NCI-H2196 treated with DMSO at 0.1 percent for 48 hours (cell line): ENCODE measurements around the gene PECR.
A peak's percentile ranks its signal among the peaks of the same experiment; 100 is the strongest.
"Not testable (repeated sequence)": the region's sequence is repeated elsewhere in the genome, so short reads cannot be mapped to it uniquely, and the experiment has no call there.

ENCODE experiments used
- DNase-seq: peaks from one replicate; lab custom pipeline; 2025; ENCODE audit not compliant: unreplicated experiment; lab: John Stamatoyannopoulos, UW

PECR gene

DNA sequence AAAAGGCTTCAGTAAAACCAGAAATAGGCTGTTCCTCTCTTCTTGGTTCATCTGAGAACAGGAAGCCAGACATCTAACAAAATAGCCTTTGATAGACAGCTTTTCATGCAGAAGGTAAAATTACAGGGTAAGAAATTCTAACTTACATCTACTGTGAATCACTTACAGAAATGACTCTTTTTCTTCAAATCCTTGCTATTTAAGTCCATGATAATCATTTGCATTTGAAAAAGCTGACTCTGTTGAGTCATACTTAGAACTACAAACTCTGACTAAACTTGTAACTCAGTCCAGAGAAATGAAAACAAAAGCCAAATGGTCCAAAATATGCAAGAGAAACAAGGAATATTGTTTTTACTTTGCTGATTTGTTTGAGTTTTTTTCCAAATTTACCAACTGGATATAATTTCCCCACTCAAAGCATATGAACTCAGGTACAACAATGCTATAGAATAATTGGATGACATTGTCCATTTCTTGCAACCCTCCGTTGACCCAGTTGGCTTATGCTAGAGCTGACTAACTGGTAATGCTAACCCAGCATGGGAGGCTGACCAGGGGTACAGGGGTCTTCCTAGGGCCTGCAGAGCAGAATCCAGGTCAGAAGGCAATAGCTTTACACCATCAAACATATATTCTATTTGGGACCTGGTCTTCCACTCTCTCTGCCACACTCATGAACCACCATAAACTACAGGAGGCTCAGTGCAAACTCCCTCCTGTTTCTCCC is 49.5 kb downstream of the PECR start:
- no peak for DNase-seq

DNA sequence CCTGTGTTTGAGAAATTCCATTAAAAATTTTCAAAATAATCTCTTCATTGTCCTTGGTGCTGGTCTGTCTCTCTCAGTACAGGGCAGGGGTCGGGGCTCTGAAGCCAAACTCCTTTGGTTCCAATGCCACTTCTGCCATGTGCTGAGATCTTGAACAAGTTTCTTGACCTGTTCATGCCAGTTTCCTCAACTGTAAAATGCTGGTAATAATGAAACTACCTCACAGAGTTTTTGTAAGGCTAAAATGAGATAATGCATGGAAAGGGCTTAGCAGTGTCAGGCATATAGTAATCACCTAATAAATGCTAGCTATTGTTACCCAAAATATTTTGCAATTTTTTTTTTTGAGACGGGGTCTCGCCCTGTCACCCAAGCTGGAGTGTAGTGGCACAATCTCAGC is 51.4 kb downstream of the PECR start:
- no peak for DNase-seq

DNA sequence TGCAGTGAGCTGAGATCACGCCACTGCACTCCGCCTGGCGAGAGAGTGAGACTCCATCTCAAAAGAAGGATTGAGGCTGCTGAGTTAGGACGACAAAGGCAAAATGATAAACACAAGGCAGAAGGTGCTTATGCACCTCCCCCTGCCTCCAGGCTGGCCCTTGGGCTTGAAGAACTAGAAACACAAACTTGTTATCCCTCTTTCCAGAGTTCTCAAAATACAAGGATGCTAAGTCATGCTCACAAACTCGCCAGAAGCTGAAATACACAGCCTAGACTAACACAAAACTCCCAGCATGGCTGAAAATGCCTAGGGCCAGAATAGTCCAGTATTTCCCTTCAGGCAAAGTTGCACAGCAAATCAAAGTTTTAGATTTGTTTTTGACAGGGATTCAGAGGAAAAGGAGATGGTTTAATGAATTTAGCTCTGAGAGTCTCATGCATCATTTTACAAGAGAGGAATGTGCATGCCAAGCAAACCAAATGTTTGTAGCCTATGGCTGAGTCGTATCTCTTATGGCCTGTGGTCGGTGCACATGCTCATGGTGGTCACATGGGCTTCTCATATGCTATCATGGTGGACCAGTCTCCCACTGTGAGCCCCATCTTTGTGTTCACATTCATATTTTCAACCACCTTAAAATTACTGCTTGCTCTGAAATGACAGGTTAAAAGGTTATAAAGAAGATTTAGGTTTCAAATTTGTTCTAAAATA is 52.0 kb downstream of the PECR start:
- DNase-seq: no peak

DNA sequence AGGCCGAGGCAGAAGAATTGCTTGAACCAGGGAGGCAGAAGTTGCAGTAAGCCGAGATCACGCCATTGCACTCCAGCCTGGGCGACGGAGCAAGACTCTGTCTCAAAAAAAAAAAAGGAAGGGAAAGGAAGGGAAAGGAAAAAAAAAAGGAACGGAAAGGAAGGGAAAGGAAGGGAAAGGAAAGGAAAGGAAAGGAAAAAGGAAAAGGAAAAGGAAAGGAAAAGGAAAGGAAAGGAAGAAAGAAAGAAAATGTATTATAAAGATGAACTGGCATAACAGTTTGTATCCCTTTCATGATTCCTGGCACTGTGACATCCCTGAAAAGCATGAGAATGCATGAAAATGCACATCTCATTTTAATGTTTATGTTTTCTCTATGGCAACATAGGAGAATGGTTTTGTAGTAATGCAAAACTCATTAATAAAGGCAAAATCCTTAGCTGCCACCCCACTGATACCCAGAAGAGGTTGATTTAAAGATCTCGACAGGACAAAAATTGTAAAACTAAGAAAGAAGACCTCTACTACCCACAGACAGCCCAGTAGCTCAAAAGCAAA is 56.8 kb downstream of the PECR start:
- no peak for DNase-seq

DNA sequence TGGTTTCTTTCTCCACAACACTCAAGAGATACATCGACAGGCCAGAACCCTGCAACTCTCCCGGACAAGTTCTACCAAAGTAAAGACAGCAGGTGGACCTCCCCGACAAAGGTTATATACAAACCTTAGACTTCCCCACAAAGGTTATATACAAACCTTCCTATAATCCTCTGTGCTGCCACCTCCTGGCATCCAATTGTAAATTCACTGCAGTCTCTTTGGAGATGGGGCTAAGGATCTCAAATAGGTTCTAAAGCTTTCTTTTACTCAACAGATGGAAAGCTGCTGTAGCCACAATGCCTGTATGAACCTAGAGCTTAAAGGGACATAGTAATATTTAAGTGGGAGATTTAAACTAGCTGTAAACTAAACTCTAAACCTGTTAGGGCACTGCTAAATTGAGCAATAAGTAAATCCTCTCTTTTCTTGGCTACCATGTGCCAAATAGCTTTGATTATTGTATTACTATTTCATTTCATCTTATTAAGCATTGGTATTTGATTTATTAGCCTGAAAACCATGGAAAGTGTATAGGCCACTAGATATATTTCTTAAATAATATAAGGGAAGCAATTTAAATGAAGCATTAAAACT is 58.5 kb downstream of the PECR start:
- no peak for DNase-seq

DNA sequence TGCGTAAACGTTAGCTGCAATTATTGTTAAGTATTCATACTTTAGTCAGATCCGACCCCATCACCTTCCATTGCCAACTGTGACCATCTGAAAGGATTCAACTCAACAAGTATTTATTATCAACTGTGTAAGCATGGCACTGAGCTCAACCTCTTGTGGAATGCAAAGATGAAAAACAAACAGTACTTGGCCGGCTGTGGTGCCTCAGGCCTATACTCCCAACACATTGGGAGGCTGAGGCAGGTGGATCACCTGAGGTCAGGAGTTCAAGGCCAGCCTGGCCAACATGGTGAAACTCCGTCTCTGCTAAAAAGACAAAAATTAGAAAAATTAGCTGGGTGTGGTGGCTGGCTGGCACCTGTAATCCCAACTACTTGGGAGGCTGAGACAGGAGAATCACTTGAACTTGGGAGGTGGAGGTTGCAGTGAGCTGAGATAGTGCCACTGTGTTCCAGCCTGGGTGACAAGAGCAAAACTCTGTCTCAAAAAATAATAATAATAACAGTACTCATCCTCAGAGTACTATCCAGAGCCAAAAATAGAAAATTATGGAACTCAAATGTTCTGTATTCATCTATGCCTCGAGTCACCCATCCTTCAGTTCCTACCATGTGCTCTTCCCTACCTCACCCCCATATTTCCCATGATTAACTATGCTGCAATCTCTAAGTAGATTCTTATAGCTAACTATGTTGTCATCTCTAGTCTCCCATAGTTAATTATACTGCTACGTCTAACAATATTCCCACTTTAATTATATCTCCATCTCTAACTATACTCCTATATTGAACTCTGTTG is 59.6 kb downstream of the PECR start:
- DNase-seq: no peak

DNA sequence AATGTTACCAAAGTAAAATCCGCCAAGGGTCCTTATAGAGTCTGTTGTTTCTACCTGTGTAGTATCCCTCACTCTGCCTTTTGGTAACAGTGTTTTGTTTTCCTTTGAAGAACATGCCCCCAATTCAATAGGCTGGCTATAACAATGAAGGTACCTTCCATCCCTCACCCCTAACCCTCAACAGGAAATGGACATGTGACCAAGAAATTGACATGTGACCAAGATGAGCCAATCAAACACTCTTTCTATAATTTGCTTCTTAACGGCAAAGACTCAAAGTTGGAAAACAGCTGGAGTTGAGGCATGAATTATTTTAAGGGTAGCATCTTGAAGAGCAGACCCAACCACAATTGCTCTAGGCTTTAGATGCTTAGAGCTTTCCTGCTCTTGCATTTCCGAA is 62.9 kb downstream of the PECR start:
- DNase-seq: no peak

DNA sequence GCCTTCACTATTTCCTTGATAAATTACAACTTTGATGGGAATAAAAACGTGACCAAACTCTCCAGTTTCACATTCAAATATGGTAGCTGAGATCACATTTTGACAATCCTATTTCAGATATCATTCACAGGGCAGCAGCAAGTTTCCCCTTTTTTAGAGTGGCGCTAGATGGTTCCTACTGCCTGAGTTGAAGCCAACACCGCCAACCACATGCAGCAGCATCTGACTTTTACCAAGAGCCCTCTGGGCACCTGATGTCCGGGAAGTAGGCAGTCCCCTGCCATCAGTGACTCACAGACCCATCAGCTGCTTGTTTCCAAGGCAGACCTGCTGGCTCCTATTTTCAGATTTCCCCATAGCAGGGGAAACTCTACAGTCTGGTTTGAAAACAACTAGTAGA is 64.2 kb downstream of the PECR start:
- DNase-seq: no peak

DNA sequence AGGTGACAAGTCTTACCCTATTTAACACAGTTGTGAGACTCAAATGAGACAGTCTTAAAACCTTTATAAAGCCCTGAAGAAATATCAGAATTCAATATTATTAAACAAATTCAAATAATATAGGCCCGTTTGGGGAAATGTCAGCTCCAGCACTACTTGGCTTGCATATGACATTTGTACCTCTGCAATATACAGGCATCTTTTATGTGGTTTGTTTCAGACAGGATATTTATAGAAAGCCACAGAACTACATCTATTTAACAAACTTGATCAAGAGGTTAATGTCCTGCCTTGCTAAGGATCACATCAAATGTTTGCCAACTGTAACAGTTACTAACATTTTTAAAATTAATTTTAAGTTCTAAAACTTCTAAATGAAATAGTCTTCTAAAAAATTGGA is 65.0 kb downstream of the PECR start:
- DNase-seq: no peak

DNA sequence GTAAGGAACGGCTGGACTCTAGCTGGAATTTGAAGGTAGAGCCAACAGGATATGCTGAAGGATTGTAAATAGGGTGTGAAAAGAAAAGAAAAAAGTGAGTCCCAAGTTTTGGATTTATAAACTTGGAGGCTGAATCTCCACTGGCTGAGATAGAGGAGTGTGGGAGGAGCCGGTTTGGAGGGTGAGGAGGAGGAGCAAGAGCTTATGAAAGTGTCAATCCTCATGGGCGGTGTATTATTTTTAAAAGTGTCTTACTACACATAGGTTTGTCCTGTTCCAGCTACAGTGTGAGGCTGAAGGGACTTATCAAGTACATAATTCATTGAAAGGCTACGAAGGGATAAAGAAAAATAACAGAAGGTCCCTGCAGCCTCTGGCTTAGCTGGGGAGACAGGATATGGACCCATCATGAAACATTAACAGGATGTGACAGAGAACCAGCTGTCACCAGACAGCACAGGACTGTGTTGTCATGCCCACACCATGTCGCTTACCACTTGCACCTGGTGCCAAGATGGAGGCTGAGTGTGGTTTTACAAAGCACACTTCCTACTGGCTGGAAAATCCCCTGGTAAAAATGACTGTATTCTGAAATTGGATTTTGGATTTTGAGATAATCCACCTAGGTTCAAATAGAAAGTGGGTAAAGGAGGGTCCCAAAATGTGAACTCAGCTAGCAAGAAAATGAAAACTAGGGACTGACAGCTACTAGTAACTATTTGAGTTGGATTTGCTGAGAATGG is 65.7 kb downstream of the PECR start:
- peak; percentile 16 for DNase-seq

DNA sequence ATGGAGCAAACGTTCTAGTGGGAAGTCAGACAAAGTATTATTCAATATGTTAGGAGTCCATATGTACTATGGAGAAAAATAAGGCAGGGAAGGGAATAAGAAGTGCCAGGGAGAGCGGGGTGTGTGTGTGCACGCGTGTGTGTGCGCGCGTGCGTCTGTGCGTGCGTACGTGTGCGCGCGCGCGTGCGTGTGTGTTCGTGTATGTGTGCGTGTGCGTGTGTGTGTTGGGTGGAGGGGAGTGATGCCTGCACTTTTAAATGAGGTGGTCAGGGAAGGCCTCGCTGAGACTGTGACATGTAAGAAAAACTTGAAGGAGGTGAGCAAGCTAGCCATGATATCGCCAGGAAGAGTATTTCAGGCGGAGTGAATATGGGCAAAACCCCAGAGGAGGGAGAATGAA is 66.6 kb downstream of the PECR start:
- DNase-seq: no peak

DNA sequence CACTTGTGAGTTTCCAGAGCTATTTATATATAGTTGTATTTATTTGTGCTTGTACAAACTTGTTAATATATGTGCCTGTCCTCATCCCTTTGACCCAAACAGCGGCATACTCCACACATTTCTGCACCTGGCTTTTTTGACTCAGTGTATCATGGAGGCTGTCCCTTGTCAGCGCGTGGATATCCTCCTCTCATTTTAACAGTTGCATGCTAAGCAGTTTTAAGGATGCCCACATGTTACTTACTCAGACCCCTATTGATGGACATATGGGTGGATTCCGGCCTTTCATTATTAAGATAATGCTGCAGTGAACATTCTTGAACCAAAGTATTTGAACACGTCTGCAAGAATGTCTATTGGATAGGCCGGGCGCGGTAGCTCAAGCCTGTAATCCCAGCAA is 67.6 kb downstream of the PECR start:
- DNase-seq: no peak

DNA sequence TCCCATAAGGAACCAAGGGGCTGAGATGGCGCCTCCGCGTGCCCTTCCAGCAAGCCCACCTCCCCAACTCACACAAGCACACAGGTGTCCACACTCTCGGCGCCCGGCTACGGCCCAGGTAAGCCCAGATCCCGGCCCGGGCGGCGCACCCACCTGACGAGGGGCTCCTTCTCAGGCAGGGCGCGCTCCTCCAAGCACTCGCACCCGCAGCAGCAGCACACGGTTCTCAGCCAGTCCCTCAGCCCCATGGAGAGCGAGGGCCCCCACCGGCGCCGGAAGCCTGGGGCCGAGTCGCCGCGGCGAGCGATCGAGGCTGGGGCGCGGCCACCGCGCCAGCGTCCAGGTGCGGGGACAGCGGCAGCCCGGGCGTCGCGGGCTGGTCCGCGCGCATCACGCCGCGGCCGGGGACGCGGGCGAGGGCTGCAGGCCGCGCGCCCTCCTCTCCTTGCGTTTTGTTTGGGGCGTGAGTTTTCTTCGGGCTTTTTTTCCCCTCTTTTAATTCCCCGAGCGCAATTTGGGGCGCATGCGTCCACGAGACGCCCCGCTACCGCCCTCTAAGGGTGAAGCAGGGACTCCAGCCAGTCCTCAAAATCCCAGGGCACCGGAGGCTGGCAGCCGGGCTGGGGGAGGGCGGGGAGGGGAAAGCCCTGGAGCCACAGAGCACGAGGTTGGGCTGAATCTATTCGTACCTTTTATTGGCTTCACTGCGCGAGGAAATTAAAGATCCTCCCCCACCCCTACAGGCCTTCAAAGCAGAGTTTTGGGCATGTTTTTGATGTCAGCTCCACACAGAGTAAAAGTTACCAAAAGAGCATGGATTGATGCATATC is 68.3 kb downstream of the PECR start, which contains the start of gene MREG:
Gene MREG, minus strand, starts transcription at position 472 of the 830 bp plus-strand sequence. Its CDS starts 224 bp downstream, at position 248.
- DNase-seq: peak; percentile 72

DNA sequence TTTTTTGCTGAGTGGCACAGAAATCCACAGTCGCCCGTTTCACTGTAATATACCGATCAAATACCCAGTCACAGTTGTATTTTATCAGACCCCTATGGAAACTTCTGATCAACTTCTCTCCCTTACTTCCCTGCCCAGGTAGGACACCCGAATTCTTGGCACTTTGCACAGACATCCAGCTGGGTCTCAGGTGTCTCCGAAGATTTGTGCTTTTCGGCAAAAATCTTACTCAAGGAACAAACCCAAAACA is 68.9 kb downstream of the PECR start:
- no peak for DNase-seq

DNA sequence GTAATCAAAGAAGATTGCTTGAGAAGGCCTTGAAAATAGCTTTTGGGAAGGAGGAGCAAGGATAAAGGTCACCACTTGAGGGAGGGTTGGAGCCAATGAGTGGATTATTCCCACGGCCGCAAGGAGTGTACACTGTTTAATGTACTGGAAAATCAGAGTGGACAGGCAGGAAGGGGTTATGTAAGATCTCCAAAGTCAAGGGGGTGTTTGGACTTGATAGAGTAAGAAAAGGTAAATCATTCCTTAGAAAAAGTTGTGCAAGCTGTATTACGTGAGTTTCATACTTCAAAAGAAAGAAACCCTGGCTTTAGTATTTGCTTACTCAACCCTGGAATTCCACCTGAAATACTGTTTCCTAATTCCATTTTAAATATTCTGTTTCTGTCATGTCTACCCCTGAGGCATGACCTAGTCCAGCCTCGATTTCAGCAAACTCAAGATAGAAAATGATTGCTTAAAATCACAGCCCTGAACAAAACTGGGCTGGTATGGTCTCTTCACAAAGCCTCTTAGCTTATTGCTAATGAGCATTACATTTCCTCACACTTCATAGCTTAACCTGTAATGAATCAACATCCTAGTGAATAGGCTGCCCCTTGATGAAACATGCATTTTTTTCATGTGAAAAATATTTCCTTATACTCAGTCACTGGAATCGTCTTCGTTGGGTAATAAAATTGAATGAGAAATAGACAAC is 69.3 kb downstream of the PECR start:
- no peak for DNase-seq

DNA sequence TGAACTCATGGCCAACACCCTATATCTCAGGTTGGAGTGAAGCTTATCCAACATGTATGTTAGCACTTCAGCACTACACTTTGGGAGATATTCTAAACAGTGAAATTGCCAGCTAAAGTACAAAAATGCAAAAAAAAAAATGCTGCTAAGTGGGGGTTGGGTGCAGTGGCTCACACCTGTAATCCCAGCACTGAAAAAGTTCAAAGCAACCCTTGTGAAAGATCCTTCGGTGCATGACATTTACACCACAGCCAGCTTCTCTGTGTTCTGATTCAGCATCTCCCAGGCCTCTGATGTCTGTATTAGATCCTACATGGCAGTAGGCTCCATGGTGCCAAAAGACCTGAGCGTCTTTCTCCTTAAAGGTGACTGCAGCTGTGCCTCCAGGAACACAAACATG is 72.4 kb downstream of the PECR start:
- DNase-seq: not testable (repeated sequence)

DNA sequence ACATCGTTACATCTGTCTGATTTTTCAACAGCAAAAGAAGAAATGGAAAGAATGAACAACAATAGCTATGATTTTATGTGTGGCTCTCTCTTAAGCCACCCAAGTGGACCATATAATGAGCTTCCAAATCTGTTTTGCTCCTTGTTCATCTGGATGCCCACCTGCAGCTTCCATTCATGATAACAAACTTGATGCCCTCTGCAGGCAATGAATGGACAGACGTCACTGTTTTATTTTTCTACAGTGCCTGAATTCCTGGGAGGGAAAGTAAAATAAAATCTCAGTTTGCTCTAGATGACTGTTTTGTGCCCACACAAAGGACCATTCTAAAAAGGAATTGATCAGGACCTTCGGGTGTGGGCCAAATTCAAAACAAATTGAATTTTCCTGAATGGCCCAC is 73.2 kb downstream of the PECR start:
- no peak for DNase-seq

DNA sequence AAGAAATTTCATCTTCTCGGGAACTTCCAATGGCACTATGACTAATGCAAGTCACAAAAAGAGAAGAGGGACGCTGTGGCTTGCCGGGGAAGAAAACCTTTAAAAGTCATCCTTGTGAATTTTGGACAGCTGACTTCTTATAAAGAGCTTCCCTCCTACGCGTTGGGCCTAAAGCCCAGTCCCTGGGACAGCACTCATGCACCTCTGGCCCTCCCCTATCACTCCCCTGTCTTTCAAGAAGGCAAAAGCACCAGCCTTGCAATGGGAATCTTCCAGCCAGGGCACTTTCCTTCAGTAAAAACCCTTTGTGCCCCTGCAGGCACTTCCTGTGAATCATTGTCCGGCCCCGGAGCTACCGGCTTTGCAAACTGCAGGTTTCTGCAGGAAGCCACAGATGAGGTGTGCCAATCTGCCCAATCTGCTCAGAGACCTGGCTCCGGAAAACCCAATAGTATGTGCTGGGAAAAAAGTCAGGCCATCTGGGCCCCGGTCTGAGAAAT is 75.4 kb downstream of the PECR start:
- no peak for DNase-seq

DNA sequence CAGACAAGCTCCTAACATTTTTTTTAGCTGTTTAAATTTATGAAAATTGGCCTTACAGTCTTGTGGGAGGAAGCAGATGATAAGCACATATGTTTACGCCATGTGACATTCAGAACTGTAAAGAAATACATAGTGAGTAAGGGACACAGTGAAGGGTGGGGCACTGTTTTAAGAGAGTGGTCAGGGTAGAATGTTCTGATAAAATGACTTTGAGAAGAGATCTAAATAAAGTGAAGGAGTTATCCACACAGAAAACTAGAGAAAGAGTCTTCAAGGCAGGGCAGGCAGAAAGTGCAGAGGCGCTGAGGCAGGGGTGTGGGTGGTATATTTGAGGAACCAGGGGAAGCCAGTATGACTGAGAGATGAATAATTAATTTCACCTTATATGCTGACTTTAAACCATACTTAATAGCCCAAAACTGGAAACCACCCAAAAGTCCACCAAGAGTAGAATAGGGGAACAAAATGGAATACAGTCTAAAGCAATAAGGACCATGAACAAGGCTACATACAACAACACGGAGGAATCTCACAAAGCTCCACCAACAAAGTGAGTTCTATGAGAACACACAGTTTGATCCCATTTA is 76.8 kb downstream of the PECR start:
- no peak for DNase-seq
